ENCODE results near the gene FGG.

FGG gene

GRCh38 chr4:154586296-154587033 is 26.0 kb downstream of the FGG start:
- DNase-seq (ENCODE audit: low spot score), result no peak

GRCh38 chr4:154585369-154586018 is 27.0 kb downstream of the FGG start:
- no peak for DNase-seq (ENCODE audit: low spot score)

- no peak for DNase-seq (ENCODE audit: low spot score)
Measured at GRCh38 chr4:154584259-154584658, 28.2 kb downstream of the FGG start.

- no peak for DNase-seq (ENCODE audit: low spot score)
Measured at GRCh38 chr4:154583677-154584076, 28.8 kb downstream of the FGG start.

- DNase-seq (ENCODE audit: low spot score), result no peak
Measured at GRCh38 chr4:154583230-154583629, 29.2 kb downstream of the FGG start.

- no peak for DNase-seq (ENCODE audit: low spot score)
Measured at GRCh38 chr4:154582723-154583122, 29.7 kb downstream of the FGG start.

- no peak for DNase-seq (ENCODE audit: low spot score)
Measured at GRCh38 chr4:154579927-154580326, 32.5 kb downstream of the FGG start.

- DNase-seq (ENCODE audit: low spot score), result no peak
Measured at GRCh38 chr4:154578919-154579318, 33.5 kb downstream of the FGG start.

- peak; percentile 45 for DNase-seq (ENCODE audit: low spot score)
Measured at GRCh38 chr4:154577324-154577723, 35.1 kb downstream of the FGG start.

GRCh38 chr4:154574311-154574710 is 38.1 kb downstream of the FGG start:
- no peak for DNase-seq (ENCODE audit: low spot score)

- DNase-seq (ENCODE audit: low spot score), result no peak
Measured at GRCh38 chr4:154573190-154573870, 39.1 kb downstream of the FGG start.

GRCh38 chr4:154569584-154569983 is 42.9 kb downstream of the FGG start:
- DNase-seq (ENCODE audit: low spot score), result no peak

GRCh38 chr4:154569028-154569427 is 43.4 kb downstream of the FGG start:
- no peak for DNase-seq (ENCODE audit: low spot score)

- DNase-seq (ENCODE audit: low spot score), result no peak
Measured at GRCh38 chr4:154566639-154567204, 45.7 kb downstream of the FGG start.

GRCh38 chr4:154565704-154566103 is 46.8 kb downstream of the FGG start:
- no peak for DNase-seq (ENCODE audit: low spot score)

GRCh38 chr4:154564311-154564710 is 48.1 kb downstream of the FGG start:
- no peak for DNase-seq (ENCODE audit: low spot score)

GRCh38 chr4:154562697-154563254 is 49.7 kb downstream of the FGG start, which contains the start of gene FGB:
FGB (plus strand) TSS chr4:154563011; CDS start chr4:154563019, 8 bp downstream.
- DNase-seq (ENCODE audit: low spot score), result no peak

- DNase-seq (ENCODE audit: low spot score), result no peak
Measured at GRCh38 chr4:154560824-154561231, 51.6 kb downstream of the FGG start.

GRCh38 chr4:154560419-154560801 is 52.0 kb downstream of the FGG start:
- DNase-seq (ENCODE audit: low spot score), result no peak

- DNase-seq (ENCODE audit: low spot score), result peak; percentile 34
Measured at GRCh38 chr4:154559494-154560418, 52.7 kb downstream of the FGG start.

- DNase-seq (ENCODE audit: low spot score), result no peak
Measured at GRCh38 chr4:154559141-154559493, 53.3 kb downstream of the FGG start.
